Muscle of leg (tissue), 11 donors: ENCODE data around the gene SLC46A3. TPM values are rescaled to one million over a fixed set of nuclear protein-coding genes. Genes with fewer than 3 reads are reported as not detected.

Experiments used
- DNase-seq: peaks from one replicate; pipeline ENCODE4 v3.0.0; 2013
- H3K27ac ChIP-seq: one replicate; pipeline ENCODE4 v1.5.1; 2013; ENCODE audit warnings: mild to moderate bottlenecking, low read length, control low read depth
- H3K27me3 ChIP-seq: one replicate; pipeline ENCODE4 v1.6.1; 2013; ENCODE audit warnings: low read length; ENCODE audit not compliant: control insufficient read depth, insufficient read depth
- H3K36me3 ChIP-seq: one replicate; pipeline ENCODE4 v1.6.1; 2013; ENCODE audit warnings: low read length; ENCODE audit not compliant: control insufficient read depth, insufficient read depth
- H3K4me1 ChIP-seq: one replicate; pipeline ENCODE4 v1.6.1; 2013; ENCODE audit warnings: low read length; ENCODE audit not compliant: control insufficient read depth, insufficient read depth
- H3K4me3 ChIP-seq: one replicate; pipeline ENCODE4 v1.5.1; 2013; ENCODE audit warnings: low read length, control low read depth
- H3K9me3 ChIP-seq: replicated peaks from 2 replicates; pipeline ENCODE4 v1.6.1; 2013; ENCODE audit warnings: low read depth, low read length; ENCODE audit not compliant: control insufficient read depth
- WGBS: methylation state at CpG from one replicate; pipeline ENCODE4 v1.1.5; 2013; ENCODE audit warnings: missing lambda C conversion rate; ENCODE audit not compliant: insufficient coverage; 5-methylcytosine and 5-hydroxymethylcytosine counted together
- polyA plus RNA-seq, 8 donors: library from polyadenylated mRNA; unstranded; fragments of 120-200 nt; gene quantifications; one replicate each; pipeline versions ENCODE4 v1.2.1 to v1.2.3, GENCODE V29; 2013; ENCODE audit warnings: inconsistent platforms in 1 of 8, low replicate concordance in 1 of 8; ENCODE audit not compliant: insufficient read length in 8 of 8, insufficient read depth in 1 of 8
- total RNA-seq: library from RNA; stranded (reverse); fragments of 120-200 nt; gene quantifications from one replicate; pipeline ENCODE4 v1.2.4, GENCODE V29; 2013

Gene SLC46A3
- total and polyA plus RNA-seq, 9 donors, result 0.91 to 8.0 (median 1.4) TPM

DNA sequence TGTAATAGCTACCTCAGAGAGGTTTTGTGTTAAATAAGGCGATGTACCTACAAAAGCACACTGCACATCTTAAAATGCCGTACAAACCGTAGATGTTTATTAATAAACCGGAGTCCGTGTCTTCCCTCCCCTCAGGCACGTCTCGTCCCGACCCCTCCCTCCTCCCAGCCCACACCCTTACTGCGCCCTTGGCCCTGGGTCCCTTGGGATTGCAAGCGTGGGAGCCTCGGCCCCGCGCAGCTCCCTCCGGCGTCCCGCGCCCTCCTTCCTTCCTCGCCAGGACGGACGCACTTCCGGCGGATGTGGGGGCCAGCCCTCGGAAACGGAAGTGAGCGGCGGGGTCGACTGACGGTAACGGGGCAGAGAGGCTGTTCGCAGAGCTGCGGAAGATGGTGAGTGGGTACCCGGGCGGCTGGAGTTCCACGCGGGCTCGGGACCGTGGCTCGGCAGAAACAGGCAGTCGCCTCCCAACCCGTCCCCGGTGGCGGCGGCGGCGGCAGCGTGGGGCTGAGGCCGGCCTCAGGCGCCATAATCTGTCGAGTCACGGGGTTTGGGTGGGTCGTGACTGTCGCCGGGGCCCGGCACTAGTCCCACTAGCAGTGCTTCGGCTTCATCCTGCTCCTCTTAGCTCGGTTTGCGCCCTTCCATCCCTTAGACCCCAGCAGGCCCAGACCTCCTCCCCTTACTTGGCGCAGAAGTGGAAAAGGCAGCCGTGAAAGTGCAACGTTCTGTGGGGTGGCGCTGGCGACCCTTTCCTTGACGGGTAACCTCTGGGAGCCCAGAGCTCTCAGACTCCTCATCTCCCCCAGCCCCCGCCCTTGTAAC is 59.8 kb downstream of the SLC46A3 start, which contains the start of gene POMP:
POMP (plus strand) TSS at position 335 of the 825 bp plus-strand sequence; CDS start at position 390, 55 bp downstream.
- Histone ChIP-seq H3K4me3 (peak within 1 kb of the TSS; percentile 95), H3K9me3 (no peaks in the 10 kb centered on the region), H3K27ac (peak within 1 kb of the TSS; percentile 90), H3K27me3 (no peaks in the 10 kb centered on the region), H3K36me3 (peaks cover 19% of the 10 kb centered on the region), H3K4me1 (peaks cover 12% of the 10 kb centered on the region)
- DNase-seq, result peak; percentile 98
- WGBS, result 0% methylated on average over 56 of the region's 64 CpGs

DNA sequence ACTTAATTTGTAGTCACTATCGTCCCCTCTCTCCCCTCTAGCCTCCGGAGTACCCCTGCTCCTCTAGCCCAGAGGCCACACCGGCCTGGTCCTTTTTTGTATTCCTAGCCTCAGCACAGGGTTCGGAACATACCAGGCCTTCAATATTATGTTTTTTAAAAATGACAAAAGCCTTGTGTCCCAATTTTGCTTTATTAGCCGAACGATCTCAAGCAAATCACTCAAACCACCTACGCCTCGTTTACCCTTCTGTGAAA is 60.3 kb downstream of the SLC46A3 start:
- Histone ChIP-seq H3K27me3 (no peaks in the 10 kb centered on the region), H3K9me3 (no peaks in the 10 kb centered on the region), H3K4me1 (peaks cover 12% of the 10 kb centered on the region), H3K36me3 (peaks cover 16% of the 10 kb centered on the region), H3K4me3 (peak overlapping the region; percentile 95), H3K27ac (peak overlapping the region; percentile 90)
- DNase-seq, result no peak
- 0% methylated on average over 3 of the region's 8 CpGs for WGBS

DNA sequence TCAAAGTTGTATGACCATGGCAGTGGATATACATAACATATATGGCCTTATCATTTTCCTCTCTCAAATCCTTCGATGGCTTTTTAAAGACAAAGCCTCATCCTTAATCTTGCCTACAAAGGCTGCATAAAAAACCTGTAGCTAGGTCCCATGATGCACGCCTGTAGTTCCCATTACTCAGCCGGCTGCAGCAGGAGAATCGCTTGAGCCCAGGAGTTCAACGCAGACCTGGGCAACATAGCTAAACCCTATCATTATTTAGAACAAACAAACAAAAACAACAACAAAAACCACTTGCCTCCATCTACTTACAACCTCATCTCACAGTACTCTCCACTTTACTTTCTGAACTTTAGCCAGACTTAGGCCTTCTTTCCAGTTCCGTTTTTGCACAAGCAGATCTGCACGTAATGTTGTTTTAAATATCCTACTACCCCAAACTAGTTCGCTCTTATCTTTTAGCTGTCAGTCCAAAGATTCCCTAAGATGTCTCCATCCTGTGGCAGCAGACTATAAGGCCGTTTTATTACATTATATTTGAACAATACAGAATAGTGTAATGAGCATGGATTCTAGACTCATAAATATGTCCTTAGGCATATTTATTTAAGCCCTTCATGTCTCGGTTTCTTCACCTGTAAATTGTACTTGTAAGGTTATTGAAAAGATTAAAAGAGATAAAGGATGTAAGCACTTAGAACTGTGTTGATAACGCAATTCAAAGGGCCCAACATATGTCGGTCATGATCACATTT is 60.8 kb downstream of the SLC46A3 start:
- Histone ChIP-seq H3K36me3 (peaks cover 13% of the 10 kb centered on the region), H3K9me3 (no peaks in the 10 kb centered on the region), H3K4me1 (peaks cover 12% of the 10 kb centered on the region), H3K4me3 (peak overlapping the region; percentile 95), H3K27me3 (no peaks in the 10 kb centered on the region), H3K27ac (peak overlapping the region; percentile 90)
- DNase-seq, result peak; percentile 63
- WGBS, result 34% methylated on average over 7 of the region's 12 CpGs

DNA sequence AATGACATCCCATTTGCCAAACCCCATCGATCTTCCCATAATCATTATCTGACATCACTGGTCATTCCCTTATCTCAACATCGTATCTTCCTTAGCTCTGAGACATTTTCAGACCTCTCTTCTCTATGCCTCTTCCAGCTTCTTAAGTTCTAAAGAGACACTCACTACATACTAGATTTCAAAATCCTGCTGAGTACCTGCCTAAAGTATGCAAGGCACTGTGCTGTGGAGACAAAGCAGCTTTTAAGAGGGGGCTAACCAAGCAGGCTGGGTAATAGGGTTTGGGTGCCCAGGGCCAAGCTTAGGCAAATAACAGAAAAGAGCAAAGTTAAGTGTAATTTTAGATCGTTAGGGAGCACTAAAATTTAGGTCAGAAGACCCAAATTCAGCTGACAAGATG is 63.2 kb downstream of the SLC46A3 start:
- peaks cover 12% of the 10 kb centered on the region for H3K4me1 ChIP-seq
- H3K27me3 ChIP-seq, result no peaks in the 10 kb centered on the region
- no peaks in the 10 kb centered on the region for H3K9me3 ChIP-seq
- H3K27ac ChIP-seq, result no peak overlapping the region
- DNase-seq, result no peak
- H3K4me3 ChIP-seq, result no peak overlapping the region
- 62% methylated on average over 3 of the region's 3 CpGs for WGBS
- peaks cover 2% of the 10 kb centered on the region for H3K36me3 ChIP-seq

DNA sequence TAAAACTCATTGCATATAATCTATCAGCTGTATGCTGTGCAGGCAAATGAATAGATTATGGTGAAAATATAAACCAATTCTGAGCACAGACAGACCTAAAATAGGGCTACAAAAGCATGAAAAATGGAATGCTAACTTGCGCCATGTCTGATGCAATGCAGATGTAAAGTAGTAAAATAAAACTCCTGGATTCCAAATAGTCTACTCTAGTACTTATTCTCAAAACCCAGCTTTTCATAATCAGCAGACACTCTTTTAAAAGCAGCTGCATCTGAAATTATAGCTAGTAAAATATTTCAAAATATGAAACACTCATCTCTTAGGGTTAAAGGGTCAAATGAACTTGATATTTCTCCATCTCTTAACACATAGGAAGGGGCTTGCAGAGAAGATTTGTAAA is 64.5 kb downstream of the SLC46A3 start:
- no peaks in the 10 kb centered on the region for H3K27me3 ChIP-seq
- no CpG with 5 or more reads among the region's 1 CpG for WGBS
- H3K4me3 ChIP-seq, result no peak overlapping the region
- H3K9me3 ChIP-seq, result no peaks in the 10 kb centered on the region
- DNase-seq, result no peak
- no peak overlapping the region for H3K27ac ChIP-seq
- H3K4me1 ChIP-seq, result peaks cover 8% of the 10 kb centered on the region
- H3K36me3 ChIP-seq, result no peaks in the 10 kb centered on the region

DNA sequence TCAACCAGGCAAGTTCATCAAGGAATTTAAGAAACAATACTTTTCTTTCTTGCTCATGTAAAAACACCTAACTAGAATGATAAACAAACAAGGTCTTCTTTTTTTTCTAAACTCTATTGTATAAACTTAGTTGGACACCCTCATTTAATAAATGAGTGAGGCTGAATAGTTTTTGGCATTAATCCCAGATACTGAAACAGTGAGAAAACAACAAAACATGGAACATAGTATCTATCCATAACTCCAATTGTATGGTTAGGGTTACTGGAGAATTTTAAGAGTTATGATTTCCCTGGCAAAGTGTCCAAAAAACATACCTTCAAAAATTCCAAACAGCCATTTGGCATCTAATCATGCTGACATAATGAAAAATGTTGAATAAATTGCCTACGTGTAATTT is 65.7 kb downstream of the SLC46A3 start:
- Histone ChIP-seq H3K27ac (no peak overlapping the region), H3K27me3 (no peaks in the 10 kb centered on the region), H3K4me3 (no peak overlapping the region), H3K4me1 (peaks cover 8% of the 10 kb centered on the region), H3K9me3 (no peaks in the 10 kb centered on the region), H3K36me3 (no peaks in the 10 kb centered on the region)
- no CpG with 5 or more reads among the region's 1 CpG for WGBS
- no peak for DNase-seq

DNA sequence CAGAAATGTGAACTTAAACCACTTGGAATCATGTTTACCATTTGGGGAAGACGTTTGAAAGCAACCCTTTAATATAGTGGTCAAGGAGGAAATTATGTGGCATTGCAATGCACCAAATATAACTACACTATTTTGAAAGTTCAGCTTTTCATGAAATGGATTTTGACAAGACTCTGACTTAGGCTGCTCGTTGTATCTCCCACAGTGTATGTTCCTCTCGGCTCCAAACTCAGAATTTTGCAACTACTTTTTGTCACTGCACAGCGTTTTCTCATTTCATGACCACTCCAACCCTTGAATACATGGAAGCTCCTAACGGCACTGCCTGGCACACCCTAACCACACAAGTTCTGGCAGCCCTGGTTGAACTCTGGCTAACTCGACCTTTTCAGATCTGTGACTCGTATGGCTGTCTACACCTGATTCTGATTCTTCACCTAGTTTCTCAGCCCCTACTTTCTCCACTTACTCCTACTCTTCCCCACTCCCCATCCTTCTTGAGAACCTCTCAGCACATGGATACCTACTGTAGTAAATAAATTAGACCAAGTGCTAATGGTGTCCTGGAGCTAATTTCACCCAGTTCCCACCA is 66.9 kb downstream of the SLC46A3 start:
- Histone ChIP-seq H3K36me3 (no peaks in the 10 kb centered on the region), H3K4me3 (no peak overlapping the region), H3K4me1 (no peaks in the 10 kb centered on the region), H3K27ac (no peak overlapping the region), H3K9me3 (no peaks in the 10 kb centered on the region), H3K27me3 (no peaks in the 10 kb centered on the region)
- DNase-seq, result no peak
- 76% methylated on average over 6 of the region's 7 CpGs for WGBS

DNA sequence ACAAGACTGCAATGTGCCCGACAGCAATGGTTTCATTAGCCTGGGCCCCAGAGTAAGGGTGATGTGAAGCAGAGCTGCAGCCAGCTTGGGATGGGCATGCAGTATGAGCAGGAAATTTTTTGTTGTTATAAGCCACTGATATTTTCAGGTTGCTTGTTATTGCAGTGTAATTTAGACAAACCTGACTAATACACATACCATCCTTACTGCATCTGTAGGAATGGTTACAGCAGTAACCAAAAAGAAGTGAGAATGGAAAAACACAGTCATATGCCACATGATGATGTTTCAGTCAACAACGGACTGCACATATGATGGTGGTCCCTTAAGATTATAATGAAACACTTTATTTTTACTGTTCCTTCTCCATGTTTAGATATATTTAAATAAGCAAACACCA is 68.5 kb downstream of the SLC46A3 start:
- no peaks in the 10 kb centered on the region for H3K9me3 ChIP-seq
- H3K27ac ChIP-seq, result no peak overlapping the region
- WGBS, result no CpG with 5 or more reads among the region's 2 CpGs
- H3K36me3 ChIP-seq, result no peaks in the 10 kb centered on the region
- H3K4me3 ChIP-seq, result no peak overlapping the region
- no peak for DNase-seq
- no peaks in the 10 kb centered on the region for H3K4me1 ChIP-seq
- H3K27me3 ChIP-seq, result no peaks in the 10 kb centered on the region
